ENCODE data around the gene MSL1. TPM values are rescaled to one million over a fixed set of nuclear protein-coding genes. Genes with fewer than 3 reads are reported as not detected.

Gene MSL1
- total and polyA plus RNA-seq, 9 of the 15 experiments (the other 6 are each of a cell fraction or from before 2014, with no cell fraction given), result 13.8 to 120 (median 61.9) TPM

- peak; percentile 51 for FAIRE-seq
- CTCF ChIA-PET (ENCODE audit: low intra/inter-chr PET ratio), result interaction anchor here (0.6 kb wide), 1 partner anchor 161 kb away, joined by 3 read pairs; no protein-coding TSS in a partner anchor
- intact Hi-C loops (cut with micrococcal nuclease), result no loop called here
- TF ChIP-seq PHF21A (IDR thresholded peaks at IDR 0.05; ENCODE audit: borderline replicate concordance, low read depth) (no peak), VEZF1 (CRISPR knock-in tag; IDR thresholded peaks at IDR 0.05) (peak; percentile 20; the same call in 1 of the 2 replicates), THAP12 (CRISPR knock-in tag; IDR thresholded peaks at IDR 0.05) (no peak), MCM2 (IDR thresholded peaks at IDR 0.05; ENCODE audit: low read depth) (no peak), CHD1 (IDR thresholded peaks at IDR 0.05; ENCODE audit: low read length) (no peak), YBX1 (IDR thresholded peaks at IDR 0.05) (no peak), ZNF584 (CRISPR knock-in tag; IDR thresholded peaks at IDR 0.05; ENCODE audit: low read depth) (no peak), HNRNPK (IDR thresholded peaks at IDR 0.05; ENCODE audit: low read depth, low read length, poor library complexity, severe bottlenecking) (no peak), FOXA3 (CRISPR knock-in tag; conservative IDR thresholded peaks at IDR 0.05 in 1 of 2, IDR thresholded peaks at IDR 0.05 in 1 of 2) (no peak), NCOA4 (IDR thresholded peaks at IDR 0.05; ENCODE audit: partially characterized antibody) (no peak), ZNF592 (IDR thresholded peaks at IDR 0.05) (no peak)
Measured at GRCh38 chr17:40124279-40125141, 2.7 kb downstream of the MSL1 start.

More at GRCh38 chr17:40124279-40125141, 2.7 kb downstream of the MSL1 start:
- Histone ChIP-seq H4K20me1 (replicated peaks; ENCODE audit: control insufficient read depth, insufficient read depth, low read length) (no peaks in the 10 kb centered on the region; the same call in 1 of the 2 replicates), H3K9me3 (replicated peaks; ENCODE audit: control insufficient read depth, insufficient read depth, low read depth, low read length) (no peaks in the 10 kb centered on the region), H3K4me1 (replicated peaks in 1 of 2; ENCODE audit: control insufficient read depth in 2 of 2, insufficient read depth in 2 of 2, low read length in 2 of 2) (peaks cover 15 to 20% of the 10 kb centered on the region in 2 experiments; a peak in 4 of 5 replicates), H2AFZ (ENCODE audit: low read depth, low read length) (no peak overlapping the region), H3K27me3 (ENCODE audit: control insufficient read depth in 2 of 2, insufficient read depth in 2 of 2, low read length in 2 of 2) (no peaks in the 10 kb centered on the region), H3K4me3 (peak overlapping the region; percentile 81), H3K79me2 (ENCODE audit: control insufficient read depth, insufficient read depth, low read length) (peaks cover 72% of the 10 kb centered on the region), H3K9ac (ENCODE audit: insufficient read depth in 1 of 2, low read depth in 2 of 2, low read length in 2 of 2) (peak overlapping the region; percentile 67 to 73), H3K27ac (ENCODE audit: extremely low read depth, low read depth, low read length) (no peak overlapping the region), H3K36me3 (ENCODE audit: control insufficient read depth, insufficient read depth, low read length) (peaks cover 48% of the 10 kb centered on the region), H3K9me1 (ENCODE audit: control insufficient read depth, insufficient read depth, low read length) (no peaks in the 10 kb centered on the region), H3K4me2 (ENCODE audit: insufficient read depth, low read length) (peak overlapping the region; percentile 89)
- peak; percentile 17; the same call in 2 of the 3 replicates for ATAC-seq
- POLR2A ChIA-PET, result interaction anchor here (0.6 to 5.4 kb wide), 13 partner anchors 9 to 360 kb away, joined by 3 to 57 read pairs (median 4); partner anchors contain the start of genes CASC3 and PSMD3
- peak in 1 of 4 experiments; percentile 41 for DNase-seq (ENCODE audit: extremely low read depth in 1 of 4, low spot score in 3 of 4)
- in situ Hi-C loops (cut with MboI), result no loop called here
- BruUV-seq (replicated peaks), result no TSS peak
- 7% methylated on average over 9 of the region's 9 CpGs for WGBS (ENCODE audit: insufficient coverage, low coverage, missing lambda C conversion rate)
